Kidney epithelial cell (primary cell): ENCODE measurements around the gene SSBP4. TPM values are rescaled to one million over a fixed set of nuclear protein-coding genes. Genes with fewer than 3 reads are reported as not detected.

ENCODE experiments used
- DNase-seq: peaks from one replicate; pipeline ENCODE4 v3.0.0-alpha.2; 2010; ENCODE audit warnings: low read depth
- H3K27me3 ChIP-seq: 2 replicates; pipeline ENCODE4 v1.6.0; 2011; ENCODE audit warnings: low read length; ENCODE audit not compliant: control insufficient read depth, insufficient read depth
- H3K36me3 ChIP-seq: 2 replicates; pipeline ENCODE4 v1.5.1; 2011; ENCODE audit warnings: low read length; ENCODE audit not compliant: control insufficient read depth, insufficient read depth
- H3K4me3 ChIP-seq: 2 replicates; pipeline ENCODE4 v1.5.1; 2011; ENCODE audit warnings: low read depth, mild to moderate bottlenecking, control low read depth, low read length
- total RNA-seq: library from RNA; depleted of rRNA; stranded (reverse); fragments of >200 nt; gene quantifications from 2 replicates; pipeline ENCODE4 v1.2.3, GENCODE V29; 2015
- TF ChIP-seq, protein P1 (sequence below): IDR thresholded peaks from 2 replicates; pipeline ENCODE4 v1.5.1; 2011; ENCODE audit warnings: mild to moderate bottlenecking, moderate library complexity, low read length, control low read depth, inconsistent platforms; ENCODE audit not compliant: insufficient read depth, poor library complexity, severe bottlenecking

Gene SSBP4
- total RNA-seq, 1 donor from 2014 or later: 92.6 TPM

DNA sequence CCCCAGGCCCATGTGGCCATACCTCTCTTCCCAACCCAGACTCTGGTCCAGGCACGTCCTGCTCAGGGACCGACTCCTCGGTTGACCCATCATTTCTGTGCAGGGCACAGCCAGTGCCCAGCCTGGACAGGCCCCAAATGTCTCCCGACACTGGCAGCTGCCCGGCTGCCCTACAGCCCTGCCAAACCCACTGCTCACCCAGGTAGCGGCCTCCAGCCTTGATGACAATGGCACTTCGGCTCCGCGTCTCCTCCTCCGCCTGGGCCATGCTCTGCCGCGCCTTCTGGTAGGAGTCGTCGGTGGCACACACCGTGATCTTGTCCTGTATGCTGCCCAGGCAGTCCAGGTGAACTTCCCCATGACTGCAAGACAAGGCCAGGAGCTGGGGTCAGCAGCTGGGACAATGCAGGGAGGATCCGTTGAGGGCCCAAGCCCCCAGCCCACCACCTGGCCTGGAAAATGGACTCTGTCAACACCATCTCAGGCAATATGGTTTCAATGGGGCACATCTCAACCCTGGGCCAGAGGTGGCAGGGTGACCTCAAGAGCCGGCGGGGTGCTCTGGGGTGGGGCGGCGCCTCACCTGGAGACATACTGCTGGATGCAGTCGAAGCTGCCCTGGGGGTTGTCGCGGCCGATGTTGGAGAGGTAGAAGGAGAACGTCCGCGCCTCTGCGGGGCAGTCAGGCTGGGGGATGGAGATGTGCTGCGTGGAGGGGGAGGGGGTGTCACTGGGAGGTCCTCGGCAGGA lies 46.2 kb downstream of the SSBP4 start:
- H3K4me3 ChIP-seq: no peak overlapping the region
- DNase-seq: no peak
- TF ChIP-seq, protein P1, sequence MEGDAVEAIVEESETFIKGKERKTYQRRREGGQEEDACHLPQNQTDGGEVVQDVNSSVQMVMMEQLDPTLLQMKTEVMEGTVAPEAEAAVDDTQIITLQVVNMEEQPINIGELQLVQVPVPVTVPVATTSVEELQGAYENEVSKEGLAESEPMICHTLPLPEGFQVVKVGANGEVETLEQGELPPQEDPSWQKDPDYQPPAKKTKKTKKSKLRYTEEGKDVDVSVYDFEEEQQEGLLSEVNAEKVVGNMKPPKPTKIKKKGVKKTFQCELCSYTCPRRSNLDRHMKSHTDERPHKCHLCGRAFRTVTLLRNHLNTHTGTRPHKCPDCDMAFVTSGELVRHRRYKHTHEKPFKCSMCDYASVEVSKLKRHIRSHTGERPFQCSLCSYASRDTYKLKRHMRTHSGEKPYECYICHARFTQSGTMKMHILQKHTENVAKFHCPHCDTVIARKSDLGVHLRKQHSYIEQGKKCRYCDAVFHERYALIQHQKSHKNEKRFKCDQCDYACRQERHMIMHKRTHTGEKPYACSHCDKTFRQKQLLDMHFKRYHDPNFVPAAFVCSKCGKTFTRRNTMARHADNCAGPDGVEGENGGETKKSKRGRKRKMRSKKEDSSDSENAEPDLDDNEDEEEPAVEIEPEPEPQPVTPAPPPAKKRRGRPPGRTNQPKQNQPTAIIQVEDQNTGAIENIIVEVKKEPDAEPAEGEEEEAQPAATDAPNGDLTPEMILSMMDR: no peak
- no peaks in the 10 kb centered on the region for H3K27me3 ChIP-seq
- H3K36me3 ChIP-seq: no peaks in the 10 kb centered on the region

DNA sequence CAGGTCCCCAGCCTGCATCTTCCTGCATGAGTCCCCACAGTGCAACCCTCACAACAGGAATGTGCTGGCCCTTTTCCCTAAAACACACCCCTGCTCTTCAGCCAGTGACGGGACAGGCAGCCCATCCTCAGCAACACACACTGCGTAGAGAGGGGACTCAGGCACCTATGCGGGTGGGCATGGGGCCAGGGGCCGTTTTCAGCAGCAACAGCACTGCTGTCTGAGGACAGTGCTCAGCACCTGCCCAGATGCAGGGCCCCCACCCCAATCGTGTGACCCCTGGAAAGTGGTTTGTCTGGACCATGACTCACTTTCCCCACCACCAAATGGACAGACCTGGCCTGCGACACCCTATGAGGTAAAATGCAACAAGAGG lies 46.8 kb downstream of the SSBP4 start:
- TF ChIP-seq, protein P1: no peak
- no peak for DNase-seq
- Histone ChIP-seq H3K4me3 (no peak overlapping the region), H3K27me3 (no peaks in the 10 kb centered on the region), H3K36me3 (no peaks in the 10 kb centered on the region)

DNA sequence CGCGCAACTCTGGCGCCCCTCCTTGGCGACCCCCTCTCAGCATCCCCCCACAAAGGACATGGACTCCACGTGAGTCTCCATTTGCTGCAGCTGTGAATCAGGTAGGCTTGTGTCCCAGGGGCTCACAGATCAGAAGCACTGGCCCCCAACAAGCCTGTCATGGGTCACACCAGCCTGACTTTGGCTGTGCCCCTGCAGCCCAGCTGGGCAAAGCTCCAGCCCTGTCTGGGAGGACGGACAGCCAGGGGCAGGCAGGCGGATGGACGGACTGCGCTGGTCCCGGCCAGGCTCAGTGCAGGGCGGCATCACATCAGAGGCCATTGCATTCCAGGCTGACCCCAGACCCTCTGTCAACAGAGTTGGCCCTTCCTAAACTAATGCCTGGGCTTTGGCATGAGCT lies 47.2 kb downstream of the SSBP4 start:
- TF ChIP-seq, protein P1: no peak
- H3K36me3 ChIP-seq: no peaks in the 10 kb centered on the region
- DNase-seq: no peak

GRCh38 chr19:18467978-18468377 lies 48.8 kb downstream of the SSBP4 start:
- no peak for DNase-seq
- TF ChIP-seq, protein P1: no peak
- no peaks in the 10 kb centered on the region for H3K36me3 ChIP-seq
- H3K4me3 ChIP-seq: no peak overlapping the region
- H3K27me3 ChIP-seq: no peaks in the 10 kb centered on the region

More for the DNA sequence above, 47.2 kb downstream of the SSBP4 start:
- H3K4me3 ChIP-seq: no peak overlapping the region
- no peaks in the 10 kb centered on the region for H3K27me3 ChIP-seq

DNA sequence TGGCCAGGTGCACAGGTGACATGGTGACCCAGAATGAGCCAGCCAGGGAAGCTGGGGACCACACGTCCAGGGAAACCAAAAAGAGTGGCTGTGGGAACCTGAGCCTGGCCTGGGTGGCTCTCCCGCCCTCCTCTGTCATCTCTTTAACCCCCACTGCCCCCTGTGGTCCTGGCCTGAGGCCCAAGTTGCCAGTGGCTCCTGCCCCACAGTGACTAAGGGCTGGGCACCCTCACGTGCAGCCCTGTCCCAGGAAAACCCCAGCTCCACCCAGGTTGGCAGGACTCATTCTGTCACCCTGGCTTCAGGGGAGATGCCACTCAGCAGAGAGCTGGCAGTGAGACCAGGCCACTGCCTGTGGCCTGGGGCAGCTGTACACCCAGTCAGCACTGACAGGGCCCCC lies 49.3 kb downstream of the SSBP4 start:
- DNase-seq: no peak
- Histone ChIP-seq H3K4me3 (no peak overlapping the region), H3K27me3 (no peaks in the 10 kb centered on the region), H3K36me3 (no peaks in the 10 kb centered on the region)
- TF ChIP-seq, protein P1: no peak

DNA sequence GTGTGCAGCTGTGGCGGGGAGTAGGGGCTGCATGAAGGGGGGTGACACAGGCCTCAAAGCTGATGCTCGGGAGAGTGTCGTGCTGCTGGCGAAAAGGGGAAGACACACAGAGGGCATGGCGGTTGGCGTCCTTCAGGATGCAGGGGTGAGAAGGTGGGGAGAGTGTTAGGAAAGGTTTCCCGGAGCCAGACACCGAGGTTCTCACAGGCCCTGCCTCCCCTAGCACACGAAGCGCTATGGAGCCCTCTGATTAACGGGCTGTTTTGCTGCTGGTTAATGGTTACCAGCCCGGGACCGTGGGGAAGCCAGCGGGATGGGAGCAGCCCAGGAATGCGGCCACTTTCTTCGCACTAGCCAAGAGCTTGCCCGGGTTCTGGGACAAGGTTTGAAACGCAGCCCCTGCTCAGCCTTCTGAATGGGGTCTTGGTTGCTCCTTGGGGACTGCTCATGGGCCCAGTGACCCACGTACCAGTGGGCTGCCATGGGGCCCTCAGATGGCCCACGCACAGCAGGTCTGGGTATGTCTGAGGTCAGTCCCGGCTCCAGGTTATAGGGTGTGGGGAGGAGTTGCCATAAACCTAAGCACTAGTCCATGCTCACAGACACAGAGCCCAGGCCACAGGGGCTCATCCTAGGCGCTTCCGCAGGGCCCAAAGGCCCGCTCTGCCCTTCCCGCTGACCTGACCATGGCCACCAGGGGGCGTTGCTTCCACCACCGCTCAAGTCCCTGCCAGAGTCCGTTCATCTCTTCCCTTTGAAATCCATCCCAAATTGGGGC lies 50.1 kb downstream of the SSBP4 start:
- no peak overlapping the region for H3K4me3 ChIP-seq
- H3K27me3 ChIP-seq: no peaks in the 10 kb centered on the region
- TF ChIP-seq, protein P1: peak; percentile 93
- no peaks in the 10 kb centered on the region for H3K36me3 ChIP-seq
- peak; percentile 47 for DNase-seq
